Stimulated activated CD8-positive, alpha-beta memory T cell treated with anti-CD3 and anti-CD28 coated beads, Interleukin-4, amount 100 ng/mL, for 48 hours (primary cell): ENCODE measurements around the gene VOPP1.
A peak's percentile ranks its signal among the peaks of the same experiment; 100 is the strongest.

Experiments
- DNase-seq: peaks from one replicate; pipeline ENCODE4 v3.0.0-alpha.2; 2020

The VOPP1 gene

GRCh38 chr7:55507743-55508142 is 64.6 kb downstream of the VOPP1 start:
- DNase-seq, result no peak

DNA sequence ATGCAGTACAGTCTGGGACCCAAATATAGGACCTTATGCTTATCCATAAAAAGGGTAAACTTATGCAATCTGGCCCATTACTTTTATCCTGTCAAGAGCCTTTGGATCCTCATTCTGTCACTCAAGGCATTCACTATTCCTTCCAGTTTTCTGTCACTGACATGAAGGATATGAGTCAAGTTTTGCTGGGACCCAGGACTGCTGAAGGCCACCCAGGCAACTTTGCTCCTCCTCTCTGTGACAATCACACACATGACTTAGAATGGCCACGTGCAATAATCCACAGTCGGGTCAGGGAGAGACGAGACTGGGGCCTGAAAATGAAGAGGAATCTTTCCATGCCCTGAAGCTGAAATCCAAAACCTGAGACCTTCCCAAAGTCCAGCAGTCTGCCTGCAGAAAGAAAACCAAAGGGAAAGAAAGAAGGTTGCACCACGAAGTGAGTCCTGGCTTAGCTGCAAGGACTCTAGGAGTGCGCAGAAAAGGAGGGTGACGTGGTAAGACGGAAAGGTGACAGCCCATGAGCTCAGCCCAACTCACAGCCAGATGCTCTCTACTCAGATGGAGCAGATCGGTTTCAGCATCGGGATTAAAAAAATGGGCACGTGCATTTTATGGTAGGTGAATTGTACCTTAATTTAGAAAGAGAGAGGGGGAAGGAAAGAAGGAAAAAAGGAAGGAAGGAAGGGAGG is 67.2 kb downstream of the VOPP1 start:
- DNase-seq, result no peak

GRCh38 chr7:55504093-55504859 is 68.0 kb downstream of the VOPP1 start:
- no peak for DNase-seq

GRCh38 chr7:55502858-55503440 is 69.4 kb downstream of the VOPP1 start:
- no peak for DNase-seq

- DNase-seq, result no peak
These were observed 70.0 kb downstream of the VOPP1 start for GRCh38 chr7:55502124-55502857.

GRCh38 chr7:55501611-55502010 is 70.7 kb downstream of the VOPP1 start:
- DNase-seq, result no peak

GRCh38 chr7:55500117-55500756 is 72.1 kb downstream of the VOPP1 start:
- DNase-seq, result no peak

DNA sequence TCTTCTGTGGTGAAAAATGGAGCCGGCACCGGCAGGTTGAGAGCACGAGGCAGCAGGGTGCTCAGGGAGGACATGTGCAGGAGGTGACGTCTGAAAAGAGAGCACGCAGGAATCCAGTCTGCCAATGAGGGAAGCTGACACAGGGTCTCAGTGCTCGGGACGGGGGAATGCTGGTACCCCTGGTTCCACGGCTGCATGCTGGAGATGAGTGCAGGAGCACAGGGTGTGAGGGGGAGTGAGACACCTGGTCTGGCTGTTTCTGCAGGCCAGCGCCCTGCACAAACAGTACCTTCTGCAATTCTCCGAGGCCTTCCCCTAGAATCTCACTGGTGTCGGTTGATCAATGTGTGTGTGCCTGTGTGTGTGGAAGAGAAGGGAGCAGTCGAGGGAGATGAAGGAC is 72.7 kb downstream of the VOPP1 start:
- DNase-seq, result no peak

- no peak for DNase-seq
These were observed 73.5 kb downstream of the VOPP1 start for GRCh38 chr7:55498770-55499169.

DNA sequence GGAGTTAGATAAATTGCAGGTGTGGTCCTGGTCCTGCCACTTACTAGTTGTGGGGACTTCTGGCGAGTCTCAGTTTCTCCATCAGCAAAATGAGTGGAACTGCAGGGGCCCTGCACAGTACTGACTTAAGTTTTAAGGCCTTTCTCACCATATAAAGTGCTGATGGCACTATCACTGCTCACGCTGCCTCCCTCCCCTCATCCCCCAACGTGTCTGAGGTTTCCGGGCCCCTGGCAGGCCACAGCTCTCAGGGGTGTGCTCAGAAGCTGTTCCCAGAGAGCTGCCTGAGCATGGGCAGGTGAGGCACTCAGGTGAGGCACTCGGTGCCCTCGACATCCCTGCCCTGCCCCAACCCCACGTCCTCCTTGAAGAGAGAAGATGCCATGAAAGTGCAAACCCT is 74.2 kb downstream of the VOPP1 start:
- DNase-seq, result peak; percentile 46

DNA sequence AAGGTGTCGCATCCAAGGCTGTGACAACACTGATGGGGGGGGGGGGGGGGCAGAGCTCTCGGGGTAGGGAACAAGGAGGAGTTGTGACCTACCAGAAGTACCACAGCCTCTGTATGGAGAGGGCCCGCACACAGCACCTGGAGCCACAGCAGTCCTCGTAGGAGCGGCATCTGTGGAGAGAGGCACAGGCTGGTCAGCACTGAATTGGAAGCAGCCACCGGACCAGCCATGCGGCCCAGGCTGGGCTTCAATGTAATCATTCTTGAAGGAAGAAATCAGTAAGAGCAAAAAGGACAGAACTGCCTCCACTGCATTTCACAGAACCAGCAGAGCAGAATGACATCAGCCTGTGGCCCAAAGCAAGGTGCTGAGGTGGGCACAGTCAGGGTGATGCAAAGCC is 74.8 kb downstream of the VOPP1 start:
- DNase-seq, result no peak

DNA sequence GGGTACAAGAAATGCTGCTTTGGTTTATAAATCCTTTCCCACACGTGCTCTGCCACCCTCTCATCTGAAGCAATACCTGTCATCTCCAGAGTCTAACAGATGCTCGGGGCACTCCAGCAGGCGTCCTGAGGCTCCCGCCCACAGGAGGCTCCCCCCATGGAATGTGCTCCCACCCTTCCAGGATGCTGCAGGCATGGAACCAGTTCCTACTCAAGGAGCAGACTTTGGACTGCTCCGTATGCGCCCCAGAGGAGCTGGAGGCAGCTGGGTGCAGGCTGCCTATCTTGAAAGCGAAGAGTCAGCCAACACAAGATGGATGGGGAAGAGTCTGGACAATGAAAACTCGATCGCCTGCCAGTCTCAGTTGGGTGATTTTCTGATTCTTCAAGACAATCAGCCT is 75.4 kb downstream of the VOPP1 start:
- DNase-seq, result no peak

DNA sequence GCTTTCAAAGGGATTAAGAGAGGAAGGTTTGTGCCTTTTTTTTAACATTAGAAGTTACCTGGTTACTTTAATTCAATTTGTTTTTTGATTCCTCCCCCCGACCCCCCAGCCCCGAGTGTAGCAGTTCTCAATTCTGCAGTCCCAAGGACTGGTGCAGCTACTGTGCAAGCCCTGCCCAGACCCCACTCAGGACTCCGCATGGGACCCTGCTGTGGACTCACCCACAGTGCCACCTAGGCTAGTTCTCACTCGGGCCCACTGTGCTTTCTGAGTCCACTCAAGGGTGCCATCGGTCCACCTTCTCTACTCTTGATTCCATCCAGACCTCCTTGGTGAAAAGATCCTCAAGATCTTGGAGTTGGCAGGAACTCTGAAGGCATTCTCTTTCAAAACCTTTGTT is 77.4 kb downstream of the VOPP1 start:
- no peak for DNase-seq

DNA sequence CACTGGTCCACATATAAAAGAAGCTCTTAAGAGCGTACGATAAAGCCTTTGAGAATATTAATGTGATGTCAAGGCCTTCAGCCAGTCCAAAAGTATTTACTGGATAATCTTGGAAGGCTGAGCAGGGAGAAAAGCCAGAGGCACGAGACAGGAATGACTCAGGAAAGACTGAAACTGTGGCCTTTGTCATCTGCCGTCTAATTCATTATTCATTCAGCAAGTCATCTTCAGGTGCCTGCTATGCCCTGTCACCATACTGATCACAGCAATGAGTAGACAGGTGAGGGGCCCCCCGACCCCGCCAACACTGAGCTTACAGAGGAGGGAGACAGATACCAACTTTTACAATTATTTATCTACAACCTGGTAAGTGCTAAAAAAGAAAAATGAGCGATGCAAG is 78.9 kb downstream of the VOPP1 start:
- DNase-seq, result no peak

DNA sequence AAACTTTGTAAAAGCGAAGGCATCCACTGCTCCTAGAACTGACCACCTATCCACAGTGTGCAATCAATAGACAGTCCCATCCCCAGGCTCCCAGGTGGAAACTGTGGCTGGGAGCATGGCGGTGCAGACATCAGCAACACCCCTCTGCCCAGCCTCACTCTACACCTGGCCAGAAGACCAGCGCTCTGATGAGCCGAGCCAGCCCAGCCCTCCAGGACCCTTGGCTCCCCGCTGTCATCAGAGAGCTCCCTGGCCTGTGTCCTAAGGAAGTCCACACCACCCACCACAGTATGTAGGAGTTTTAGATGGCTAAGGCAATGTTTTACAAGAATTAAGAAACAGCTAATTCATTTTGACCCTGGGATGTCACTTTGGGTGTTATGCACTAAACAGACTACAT is 81.0 kb downstream of the VOPP1 start:
- no peak for DNase-seq

- no peak for DNase-seq
These were observed 82.2 kb downstream of the VOPP1 start for GRCh38 chr7:55490099-55490498.

GRCh38 chr7:55489552-55489951 is 82.8 kb downstream of the VOPP1 start:
- DNase-seq, result no peak

DNA sequence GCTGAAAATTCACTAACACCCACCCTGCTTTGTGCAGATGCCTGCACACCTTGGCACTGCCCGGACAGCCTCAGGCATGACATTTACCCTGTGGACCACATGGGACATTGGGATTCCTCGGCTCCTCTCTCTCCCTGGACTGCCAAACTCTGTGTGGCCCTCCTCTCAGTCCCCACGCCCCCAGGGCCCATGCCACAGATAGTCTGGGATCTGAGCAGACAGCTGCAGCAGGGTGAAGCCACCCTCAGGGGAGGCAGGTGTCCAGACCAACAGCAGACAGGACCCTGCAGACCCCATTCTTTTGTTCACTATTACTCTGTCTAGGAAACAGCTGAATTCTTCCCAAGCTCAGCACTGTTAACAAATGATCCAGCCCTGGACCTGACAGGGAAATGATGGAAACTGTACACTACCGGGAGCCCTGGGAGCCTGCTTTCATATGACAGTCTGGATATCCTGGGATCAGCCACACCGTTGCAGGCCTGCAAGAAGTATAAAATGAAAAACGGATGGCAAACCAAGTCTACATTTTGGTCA is 83.4 kb downstream of the VOPP1 start:
- no peak for DNase-seq

DNA sequence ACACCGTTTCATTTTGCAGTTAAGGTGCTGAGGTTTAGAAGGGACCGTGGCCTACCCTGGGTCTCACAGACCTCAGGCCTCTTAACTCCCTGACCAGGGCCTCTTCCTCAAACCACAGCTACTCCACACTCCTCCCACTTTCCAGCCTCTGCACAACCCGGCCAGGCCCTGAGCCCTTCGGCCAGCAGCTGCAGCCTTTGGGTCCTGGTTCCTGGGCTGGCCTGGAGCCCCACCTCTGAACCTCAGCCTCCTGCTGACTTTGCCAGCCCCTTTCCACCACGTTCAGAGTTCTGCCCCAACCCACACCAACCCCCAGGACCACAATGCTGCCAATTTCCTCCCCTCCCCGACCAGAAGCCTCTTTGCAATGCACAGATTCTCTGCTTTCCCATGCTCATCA is 84.1 kb downstream of the VOPP1 start:
- no peak for DNase-seq

DNA sequence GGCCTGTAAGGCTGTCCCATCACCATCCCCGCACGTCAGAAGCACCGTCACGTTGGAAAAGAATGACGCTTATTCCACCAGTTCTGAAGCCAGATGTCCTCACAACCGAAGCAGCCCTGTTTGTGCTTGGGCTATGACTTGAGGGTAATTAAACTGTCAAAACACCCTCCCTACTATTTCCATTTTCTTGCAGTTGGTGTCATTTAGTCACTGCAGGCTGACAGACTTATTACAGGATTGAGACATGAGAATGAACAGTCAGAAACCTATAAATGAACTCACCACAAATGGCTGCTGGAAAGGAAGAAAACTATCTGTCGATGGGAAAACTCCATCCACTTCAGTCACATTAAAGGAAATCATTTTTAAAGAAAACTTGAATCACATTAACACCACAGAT is 85.3 kb downstream of the VOPP1 start:
- no peak for DNase-seq

DNA sequence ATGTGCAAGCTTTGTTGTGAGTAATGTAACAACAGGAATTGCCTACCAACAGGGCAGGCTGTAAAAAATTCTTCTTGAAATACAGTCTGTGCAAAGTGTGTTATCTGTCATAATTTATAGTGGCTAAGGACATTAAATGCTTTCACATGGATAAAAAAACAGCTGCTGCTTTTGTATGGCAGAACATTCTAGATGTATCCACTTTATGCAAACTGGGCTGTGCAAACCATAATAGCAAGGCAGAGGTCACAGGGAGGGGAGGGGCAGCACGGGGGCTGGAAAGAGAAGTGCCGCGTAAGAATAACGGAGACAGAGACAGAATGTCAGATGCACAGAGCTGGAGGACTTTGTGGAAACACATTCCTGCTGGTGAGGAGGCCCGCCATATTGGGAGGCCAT is 86.1 kb downstream of the VOPP1 start:
- no peak for DNase-seq

DNA sequence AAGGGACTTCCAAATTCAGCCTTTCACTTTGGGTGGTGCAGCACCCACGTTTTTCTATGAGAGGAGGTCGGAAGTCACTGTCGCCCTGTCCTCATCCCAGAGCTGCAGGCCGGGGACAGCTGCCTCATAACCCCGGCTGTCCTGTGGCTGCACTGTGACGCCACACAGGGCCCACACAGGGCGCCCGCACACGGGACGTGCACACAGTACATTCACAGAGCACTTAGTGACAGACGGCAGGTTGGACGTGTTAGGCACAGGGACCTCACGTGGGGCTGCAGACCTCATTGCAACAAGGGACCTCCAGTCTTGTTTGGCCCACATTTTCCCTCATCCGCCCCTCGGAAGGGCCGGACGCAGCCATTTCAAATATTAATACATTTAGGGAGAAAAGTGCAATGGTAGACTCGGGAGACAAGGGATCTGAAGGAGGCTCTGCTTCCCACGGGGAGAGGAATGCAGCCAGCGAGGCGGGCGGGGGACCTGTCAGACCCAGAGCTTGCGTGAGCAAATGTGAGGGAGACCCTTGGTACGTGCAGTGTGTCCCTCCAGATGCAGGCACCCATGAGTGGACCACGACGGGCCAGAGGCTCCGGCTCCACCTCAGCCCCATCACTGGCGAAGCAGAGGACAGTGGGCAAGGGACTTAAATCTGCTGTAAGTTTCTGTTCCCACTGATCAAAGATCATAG is 86.7 kb downstream of the VOPP1 start:
- no peak for DNase-seq
